GM10248 (cell line): Measurements from ENCODE around the gene TBX18.

ENCODE experiments used
- CTCF ChIA-PET: fragments of 300-600 bp; sonication (Branson Sonifier 250); formaldehyde crosslinking; extraction: SDS; loops from one replicate; lab custom pipeline; 2021; ENCODE audit warnings: antibody characterized with exemption; lab: Yijun Ruan, JAX
- POLR2A ChIA-PET: fragments of 350-650 bp; sonication (Branson Sonifier 250); formaldehyde crosslinking; extraction: SDS; loops from one replicate; lab custom pipeline; 2020; ENCODE audit warnings: antibody characterized with exemption; lab: Yijun Ruan, JAX
- DNase-seq: peaks from one replicate; pipeline ENCODE4 v3.0.0; 2012; ENCODE audit errors: extremely low spot score
- TF ChIP-seq, protein P1 (sequence below): IDR thresholded peaks from 2 replicates; pipeline ENCODE4 v1.5.1; 2012; ENCODE audit warnings: mild to moderate bottlenecking, low read depth; ENCODE audit errors: extremely low read depth, missing control alignments, control extremely low read depth

The TBX18 gene

GRCh38 chr6:84738996-84739865 lies 25.2 kb downstream of the TBX18 start:
- no peak for DNase-seq
- ChIA-PET POLR2A (no interaction called here), CTCF (interaction anchor here (1.2 kb wide), 1 partner anchor 12 kb away, joined by 3 read pairs; no protein-coding TSS in a partner anchor)
- TF ChIP-seq, protein P1, sequence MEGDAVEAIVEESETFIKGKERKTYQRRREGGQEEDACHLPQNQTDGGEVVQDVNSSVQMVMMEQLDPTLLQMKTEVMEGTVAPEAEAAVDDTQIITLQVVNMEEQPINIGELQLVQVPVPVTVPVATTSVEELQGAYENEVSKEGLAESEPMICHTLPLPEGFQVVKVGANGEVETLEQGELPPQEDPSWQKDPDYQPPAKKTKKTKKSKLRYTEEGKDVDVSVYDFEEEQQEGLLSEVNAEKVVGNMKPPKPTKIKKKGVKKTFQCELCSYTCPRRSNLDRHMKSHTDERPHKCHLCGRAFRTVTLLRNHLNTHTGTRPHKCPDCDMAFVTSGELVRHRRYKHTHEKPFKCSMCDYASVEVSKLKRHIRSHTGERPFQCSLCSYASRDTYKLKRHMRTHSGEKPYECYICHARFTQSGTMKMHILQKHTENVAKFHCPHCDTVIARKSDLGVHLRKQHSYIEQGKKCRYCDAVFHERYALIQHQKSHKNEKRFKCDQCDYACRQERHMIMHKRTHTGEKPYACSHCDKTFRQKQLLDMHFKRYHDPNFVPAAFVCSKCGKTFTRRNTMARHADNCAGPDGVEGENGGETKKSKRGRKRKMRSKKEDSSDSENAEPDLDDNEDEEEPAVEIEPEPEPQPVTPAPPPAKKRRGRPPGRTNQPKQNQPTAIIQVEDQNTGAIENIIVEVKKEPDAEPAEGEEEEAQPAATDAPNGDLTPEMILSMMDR = no peak

- ChIA-PET POLR2A (no interaction called here), CTCF (interaction anchor here (1.0 kb wide), 1 partner anchor 20 kb away, joined by 3 read pairs; no protein-coding TSS in a partner anchor)
- DNase-seq = no peak
Observed at GRCh38 chr6:84733889-84734288, 30.5 kb downstream of the TBX18 start.

DNA sequence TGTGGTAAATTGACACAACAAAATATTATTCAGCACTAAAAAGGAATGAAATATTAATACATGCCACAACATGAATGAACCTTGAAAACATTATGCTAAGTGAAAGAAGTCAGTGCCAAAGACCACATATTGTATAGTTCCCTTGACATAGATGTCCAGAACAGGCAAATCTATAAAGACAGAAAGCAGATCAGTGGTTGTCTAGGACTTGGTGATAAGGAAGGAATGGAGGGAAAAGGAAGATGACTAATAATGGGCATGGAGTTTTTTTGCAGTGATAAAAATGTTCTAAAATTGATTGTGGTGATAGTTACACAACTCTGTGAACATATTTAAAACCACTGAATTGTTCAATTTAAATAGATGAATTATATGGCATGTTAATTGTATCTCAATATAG lies 32.5 kb downstream of the TBX18 start:
- TF ChIP-seq, protein P1 = no peak
- DNase-seq = no peak
- POLR2A ChIA-PET = no interaction called here
- CTCF ChIA-PET = no interaction called here

More at GRCh38 chr6:84733889-84734288, 30.5 kb downstream of the TBX18 start:
- TF ChIP-seq, protein P1 = no peak

DNA sequence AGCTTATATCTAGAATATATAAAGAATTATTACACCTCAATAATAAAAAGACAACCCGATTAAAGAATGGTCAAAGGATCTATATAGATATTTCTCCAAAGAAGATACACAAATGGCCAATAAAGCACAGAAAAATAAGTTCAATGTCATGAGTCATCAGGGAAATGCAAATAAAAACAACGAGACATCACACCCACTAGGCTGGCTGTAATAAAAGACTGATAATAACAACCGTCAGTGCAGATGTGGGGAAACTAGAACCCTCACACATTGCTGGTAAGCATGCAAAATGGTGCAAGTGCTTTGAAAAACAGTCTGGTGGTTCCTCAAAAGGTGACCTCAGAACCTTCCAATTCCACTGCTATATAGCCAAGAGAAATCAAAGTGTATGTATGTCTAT lies 33.0 kb downstream of the TBX18 start:
- TF ChIP-seq, protein P1 = no peak
- no peak for DNase-seq
- POLR2A ChIA-PET = no interaction called here
- CTCF ChIA-PET = no interaction called here

GRCh38 chr6:84728602-84729001 lies 35.8 kb downstream of the TBX18 start:
- TF ChIP-seq, protein P1 = no peak
- CTCF ChIA-PET = no interaction called here
- no peak for DNase-seq
- POLR2A ChIA-PET = no interaction called here

- ChIA-PET CTCF (no interaction called here), POLR2A (no interaction called here)
- no peak for DNase-seq
- TF ChIP-seq, protein P1 = no peak
Observed at GRCh38 chr6:84719152-84719551, 45.2 kb downstream of the TBX18 start.
